ENCODE data around the gene VENTX.

The VENTX gene

DNA sequence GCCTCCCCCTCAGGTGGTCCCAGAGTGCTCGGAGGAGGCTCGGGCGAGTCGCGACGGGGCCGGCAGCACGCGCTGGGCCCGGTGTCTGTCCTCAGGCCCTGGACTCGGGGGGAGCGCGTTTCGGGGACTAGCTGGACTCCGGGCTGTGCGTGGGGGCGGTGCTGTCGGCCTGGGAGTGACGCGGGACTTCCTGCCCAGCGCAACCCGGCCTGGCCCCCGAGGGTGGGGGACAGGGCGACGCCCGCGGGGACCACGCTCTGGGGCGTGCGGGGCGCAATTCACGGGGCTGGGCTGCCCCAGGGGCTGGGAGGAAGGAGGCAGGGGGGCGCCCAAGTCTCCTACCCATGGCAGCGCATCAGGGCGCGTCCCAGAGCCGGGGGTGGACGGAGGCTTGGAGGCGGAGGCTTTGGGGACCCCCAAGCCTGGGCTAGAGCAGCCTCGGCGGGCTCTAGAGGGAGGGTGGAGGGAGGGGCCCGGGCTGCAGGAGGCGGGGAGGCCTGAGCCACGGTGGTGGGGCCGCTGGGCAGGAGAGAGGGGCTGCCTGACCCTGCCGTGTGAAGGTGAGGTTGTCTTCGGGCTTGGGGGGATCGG lies 2.3 kb upstream of the VENTX start:
- 0 out of 22 replicates have a peak, but pooled peaks cover 0 to 3% (median 0%) of the 10 kb centered on the region in 11 experiments for H3K9me3 ChIP-seq (replicated peaks in 1 of 11)
- TF ChIP-seq Cebpa-rat (IDR thresholded peaks at IDR 0.05), result no peak
- peaks cover 89 to 97% (median 94%) of the 10 kb centered on the region in 11 experiments for H3K27me3 ChIP-seq
- peak overlapping the region; percentile 49 to 88 (median 81); a peak in 21 of 22 replicates for H3K4me2 ChIP-seq
- no peaks in the 10 kb centered on the region for H3K36me3 ChIP-seq
- H3K4me3 ChIP-seq, result peak overlapping the region in 3 of 10 experiments; percentile 23 to 54 (median 38); a peak in 6 of 20 replicates
- peaks cover 37 to 72% (median 58%) of the 10 kb centered on the region in 10 experiments for H3K4me1 ChIP-seq
- peaks cover 0 to 36% (median 14%) of the 10 kb centered on the region in 11 experiments; a peak in 12 of 22 replicates for H4K20me1 ChIP-seq
- H3K9ac ChIP-seq, result peak overlapping the region in 1 of 11 experiments; percentile 11; a peak in 1 of 22 replicates
- H3K27ac ChIP-seq, result peak overlapping the region in 1 of 11 experiments; percentile 16; a peak in 2 of 22 replicates

DNA sequence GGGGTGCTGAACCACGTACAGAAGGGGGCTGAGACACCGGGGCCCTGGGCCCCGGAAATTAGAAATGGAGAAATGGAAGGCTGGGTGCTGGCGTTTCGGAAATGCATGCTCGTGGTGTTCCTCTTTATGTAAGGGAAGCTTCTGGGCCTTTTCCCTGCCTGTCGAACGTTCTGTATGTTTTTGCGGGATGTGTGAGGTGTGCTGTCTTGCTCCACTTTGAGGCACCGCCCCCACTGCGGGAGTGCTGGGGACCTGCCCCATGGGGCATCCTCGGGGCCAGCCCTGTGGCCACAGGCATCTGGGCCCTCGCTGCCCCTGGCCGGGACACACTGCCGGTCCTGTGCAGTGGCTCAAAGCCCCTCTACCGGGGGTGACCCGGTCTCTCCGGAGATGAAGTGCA lies 1.7 kb upstream of the VENTX start:
- no peaks in the 10 kb centered on the region for H3K36me3 ChIP-seq
- peaks cover 0 to 36% (median 14%) of the 10 kb centered on the region in 11 experiments; a peak in 12 of 22 replicates for H4K20me1 ChIP-seq
- H3K27ac ChIP-seq, result no peak overlapping the region
- H3K9ac ChIP-seq, result no peak overlapping the region
- peaks cover 43 to 75% (median 60%) of the 10 kb centered on the region in 10 experiments for H3K4me1 ChIP-seq
- H3K4me3 ChIP-seq, result peak overlapping the region in 1 of 10 experiments; percentile 28; a peak in 1 of 20 replicates
- TF ChIP-seq Cebpa-rat (IDR thresholded peaks at IDR 0.05), result no peak
- peaks cover 86 to 94% (median 90%) of the 10 kb centered on the region in 11 experiments for H3K27me3 ChIP-seq
- peak overlapping the region in 10 of 11 experiments; percentile 21 to 88 (median 70); a peak in 16 of 22 replicates for H3K4me2 ChIP-seq
- H3K9me3 ChIP-seq (replicated peaks in 1 of 11), result no peaks in the 10 kb centered on the region

GRCh38 chr10:133236401-133237240 lies 1.0 kb upstream of the VENTX start:
- Histone ChIP-seq H3K9ac (peak overlapping the region in 2 of 11 experiments; percentile 29 to 47; a peak in 1 of 22 replicates), H3K9me3 (replicated peaks in 1 of 11) (no peaks in the 10 kb centered on the region), H3K4me2 (peak overlapping the region; percentile 14 to 88 (median 59); a peak in 21 of 22 replicates), H3K27ac (no peak overlapping the region; a peak in 1 of 22 replicates), H3K4me3 (peak overlapping the region in 7 of 10 experiments; percentile 3 to 57 (median 34); a peak in 11 of 20 replicates), H4K20me1 (peaks cover 0 to 36% (median 14%) of the 10 kb centered on the region in 11 experiments; a peak in 13 of 22 replicates), H3K27me3 (peaks cover 86 to 94% (median 90%) of the 10 kb centered on the region in 11 experiments), H3K36me3 (no peaks in the 10 kb centered on the region), H3K4me1 (peaks cover 50 to 75% (median 63%) of the 10 kb centered on the region in 10 experiments)
- no peak for TF ChIP-seq Cebpa-rat (IDR thresholded peaks at IDR 0.05)

DNA sequence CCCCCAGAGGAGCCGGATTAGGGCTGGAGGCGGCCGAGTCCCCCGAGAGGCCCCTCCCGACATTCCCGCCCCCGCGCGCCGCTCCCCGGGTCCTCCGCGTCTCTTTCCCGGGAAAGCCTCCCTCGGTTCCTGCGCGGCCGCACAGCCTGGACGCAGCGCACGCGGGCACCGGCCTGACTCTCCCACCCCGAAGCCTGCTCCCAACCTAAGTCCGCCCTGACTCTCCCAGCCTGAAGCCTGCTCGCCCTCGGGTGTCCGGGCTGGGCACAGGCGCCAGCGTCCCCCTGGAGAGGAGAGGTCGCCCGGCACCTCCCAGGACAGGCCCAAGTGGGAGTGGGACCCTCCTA lies 441 bp upstream of the VENTX start:
- Histone ChIP-seq H3K9ac (0 out of 22 replicates have a peak overlapping the region, but pooled peaks of 1 of the 11 experiments have one; percentile 29), H3K4me1 (peaks cover 56 to 75% (median 63%) of the 10 kb centered on the region in 10 experiments), H3K27ac (no peak overlapping the region), H3K9me3 (replicated peaks in 1 of 11) (no peaks in the 10 kb centered on the region), H4K20me1 (peaks cover 0 to 39% (median 10%) of the 10 kb centered on the region in 11 experiments; a peak in 12 of 22 replicates), H3K4me3 (peak overlapping the region in 3 of 10 experiments; percentile 34 to 52 (median 42); a peak in 3 of 20 replicates), H3K4me2 (peak overlapping the region; percentile 23 to 88 (median 59); a peak in 14 of 22 replicates), H3K27me3 (peaks cover 83 to 94% (median 90%) of the 10 kb centered on the region in 11 experiments), H3K36me3 (no peaks in the 10 kb centered on the region)
- TF ChIP-seq Cebpa-rat (IDR thresholded peaks at IDR 0.05), result no peak

GRCh38 chr10:133238466-133238804 lies 780 bp downstream of the VENTX start:
- TF ChIP-seq Cebpa-rat (IDR thresholded peaks at IDR 0.05), result no peak
- Histone ChIP-seq H3K9me3 (replicated peaks in 1 of 11) (no peaks in the 10 kb centered on the region), H3K27me3 (peaks cover 71 to 92% (median 85%) of the 10 kb centered on the region in 11 experiments), H3K9ac (no peak overlapping the region), H3K4me3 (no peak overlapping the region), H3K36me3 (no peaks in the 10 kb centered on the region), H3K4me2 (peak overlapping the region in 4 of 11 experiments; percentile 45 to 88 (median 70); a peak in 5 of 22 replicates), H3K4me1 (peaks cover 58 to 85% (median 73%) of the 10 kb centered on the region in 10 experiments), H4K20me1 (peaks cover 0 to 39% (median 10%) of the 10 kb centered on the region in 11 experiments; a peak in 11 of 22 replicates), H3K27ac (no peak overlapping the region)

- H3K4me2 ChIP-seq, result peak overlapping the region; percentile 46 to 99 (median 93); a peak in 21 of 22 replicates
- no peak for TF ChIP-seq Cebpa-rat (IDR thresholded peaks at IDR 0.05)
- H3K9ac ChIP-seq, result 0 out of 22 replicates have a peak overlapping the region, but pooled peaks of 1 of the 11 experiments have one; percentile 25
- H3K4me1 ChIP-seq, result peaks cover 56 to 98% (median 88%) of the 10 kb centered on the region in 10 experiments
- H3K4me3 ChIP-seq, result no peak overlapping the region; a peak in 1 of 20 replicates
- peaks cover 0 to 39% (median 10%) of the 10 kb centered on the region in 11 experiments; a peak in 12 of 22 replicates for H4K20me1 ChIP-seq
- H3K36me3 ChIP-seq, result no peaks in the 10 kb centered on the region
- H3K27ac ChIP-seq, result no peak overlapping the region
- H3K27me3 ChIP-seq, result peaks cover 57 to 91% (median 74%) of the 10 kb centered on the region in 11 experiments
- H3K9me3 ChIP-seq (replicated peaks in 1 of 11), result no peaks in the 10 kb centered on the region
These were observed 2.3 kb downstream of the VENTX start for GRCh38 chr10:133239990-133240389.

DNA sequence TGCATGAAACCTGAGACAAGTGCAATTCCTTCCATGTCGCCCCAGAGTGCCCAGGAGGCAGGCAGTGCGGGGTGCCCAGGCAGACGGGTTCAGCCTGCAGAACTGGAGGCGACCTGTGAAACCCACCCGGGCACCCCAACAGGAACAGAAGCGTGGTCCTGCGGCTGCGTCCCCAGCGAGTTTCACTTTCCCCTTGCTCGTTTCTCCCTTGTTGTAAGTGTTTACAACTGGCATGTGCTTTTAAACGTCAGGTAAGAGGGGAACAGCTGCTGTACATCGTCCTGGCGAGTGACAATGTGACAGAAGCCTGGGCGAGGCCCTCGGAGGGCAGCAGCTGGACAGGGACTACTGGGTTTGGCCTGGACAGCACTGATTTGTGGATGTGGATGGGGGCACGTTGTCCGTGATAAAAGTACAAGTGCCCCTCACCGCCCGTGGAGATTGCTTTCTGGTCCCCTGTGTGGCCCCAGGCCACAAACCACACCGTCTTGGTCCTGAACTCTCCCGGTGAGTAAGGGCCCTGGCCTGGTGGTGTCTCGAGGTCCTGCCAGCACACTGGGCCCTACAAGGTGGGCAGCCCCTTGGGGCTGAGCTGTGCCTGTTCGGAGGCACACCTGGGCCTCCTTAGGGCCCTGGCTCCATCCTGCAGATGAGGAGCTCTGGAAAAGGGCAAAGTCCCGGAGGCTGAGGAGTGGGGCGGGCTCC lies 4.0 kb downstream of the VENTX start:
- Histone ChIP-seq H3K9ac (peak overlapping the region in 10 of 11 experiments; percentile 5 to 68 (median 14); a peak in 11 of 22 replicates), H3K9me3 (replicated peaks in 1 of 11) (no peaks in the 10 kb centered on the region), H3K4me1 (peaks cover 49 to 98% (median 90%) of the 10 kb centered on the region in 10 experiments), H3K4me2 (peak overlapping the region; percentile 91 to 99 (median 97)), H3K27me3 (peaks cover 40 to 78% (median 58%) of the 10 kb centered on the region in 11 experiments), H3K36me3 (no peaks in the 10 kb centered on the region), H4K20me1 (peaks cover 0 to 35% (median 8%) of the 10 kb centered on the region in 11 experiments; a peak in 12 of 22 replicates), H3K4me3 (peak overlapping the region; percentile 34 to 64 (median 42)), H3K27ac (peak overlapping the region in 2 of 11 experiments; percentile 6 to 22; a peak in 1 of 22 replicates)
- no peak for TF ChIP-seq Cebpa-rat (IDR thresholded peaks at IDR 0.05)
